Measurements from ENCODE around the gene FOXF1. TPM values are rescaled to one million over a fixed set of nuclear protein-coding genes. Genes with fewer than 3 reads are reported as not detected.
A peak's percentile ranks its signal among the peaks of the same experiment; 100 is the strongest.

Gene FOXF1
- total RNA-seq, 2 donors from 2014 or later, result not detected

- Histone ChIP-seq H3K4me3 (ENCODE audit: low read length) (no peak overlapping the region), H3K27ac (ENCODE audit: low read depth, low read length) (no peak overlapping the region), H3K9ac (ENCODE audit: extremely low read depth, low read length, poor library complexity, severe bottlenecking) (no peak overlapping the region), H3K36me3 (ENCODE audit: control insufficient read depth, insufficient read depth, low read length) (peaks cover 53% of the 10 kb centered on the region), H3K27me3 (ENCODE audit: control insufficient read depth, insufficient read depth, low read length, poor library complexity, severe bottlenecking) (no peaks in the 10 kb centered on the region), H3K9me3 (ENCODE audit: control insufficient read depth, low read length) (no peaks in the 10 kb centered on the region), H3K4me1 (ENCODE audit: control insufficient read depth, insufficient read depth, low read length) (no peaks in the 10 kb centered on the region)
- Mint-ChIP-seq H3K27me3 (ENCODE audit: insufficient read depth) (no peaks in the 10 kb centered on the region), H3K4me1 (no peaks in the 10 kb centered on the region), H3K27ac (no peak overlapping the region), H3K9me3 (no peaks in the 10 kb centered on the region), H3K4me3 (no peak overlapping the region), H3K36me3 (ENCODE audit: low read depth) (peaks cover 4% of the 10 kb centered on the region)
- 92 to 96% methylated on average over 5 of the region's 5 CpGs for WGBS, 2 experiments (ENCODE audit: insufficient coverage in 1 of 2, insufficient read length in 1 of 2)
- no peak for DNase-seq
- no peak for TF ChIP-seq CTCF (conservative IDR thresholded peaks at IDR 0.05)
Observed at GRCh38 chr16:86550281-86550680, 40.0 kb downstream of the FOXF1 start.

GRCh38 chr16:86553356-86553755, 43.0 kb downstream of the FOXF1 start:
- 95 to 96% methylated on average over 14 to 22 of the region's 22 CpGs for WGBS, 2 experiments (ENCODE audit: insufficient coverage in 1 of 2, insufficient read length in 1 of 2)
- H3K27ac ChIP-seq (ENCODE audit: low read depth, low read length), result no peak overlapping the region
- no peaks in the 10 kb centered on the region for H3K9me3 ChIP-seq (ENCODE audit: control insufficient read depth, low read length)
- H3K9ac ChIP-seq (ENCODE audit: extremely low read depth, low read length, poor library complexity, severe bottlenecking), result no peak overlapping the region
- TF ChIP-seq CTCF (conservative IDR thresholded peaks at IDR 0.05), result no peak
- H3K36me3 Mint-ChIP-seq (ENCODE audit: low read depth), result peaks cover 2% of the 10 kb centered on the region
- no peak overlapping the region for H3K4me3 ChIP-seq (ENCODE audit: low read length)
- DNase-seq, result no peak
- H3K4me1 ChIP-seq (ENCODE audit: control insufficient read depth, insufficient read depth, low read length), result no peaks in the 10 kb centered on the region
- H3K27ac Mint-ChIP-seq, result no peak overlapping the region
- H3K36me3 ChIP-seq (ENCODE audit: control insufficient read depth, insufficient read depth, low read length), result peaks cover 28% of the 10 kb centered on the region
- no peaks in the 10 kb centered on the region for H3K4me1 Mint-ChIP-seq
- H3K27me3 Mint-ChIP-seq (ENCODE audit: insufficient read depth), result peaks cover 6% of the 10 kb centered on the region
- H3K27me3 ChIP-seq (ENCODE audit: control insufficient read depth, insufficient read depth, low read length, poor library complexity, severe bottlenecking), result peaks cover 8% of the 10 kb centered on the region
- H3K9me3 Mint-ChIP-seq, result no peaks in the 10 kb centered on the region
- H3K4me3 Mint-ChIP-seq, result peak overlapping the region; percentile 87

DNA sequence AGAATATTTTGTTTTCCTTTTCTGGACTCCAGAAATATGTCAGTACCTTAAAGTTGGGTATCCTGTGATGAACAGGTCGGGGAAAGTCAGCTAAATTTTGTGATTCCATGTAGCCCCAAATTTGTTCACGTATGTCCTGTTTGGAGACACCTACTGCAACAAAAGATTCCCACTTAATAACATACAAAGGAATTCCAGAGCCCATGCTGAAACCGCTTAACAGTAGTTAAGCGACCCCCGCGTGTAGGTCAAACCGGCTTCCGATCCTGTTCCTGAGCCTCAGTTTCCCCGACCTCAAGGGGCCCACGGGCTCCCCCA, 44.2 kb downstream of the FOXF1 start:
- WGBS, 2 experiments (ENCODE audit: insufficient coverage in 1 of 2, insufficient read length in 1 of 2), result 11% methylated on average over 6 to 10 of the region's 10 CpGs
- DNase-seq, result no peak
- H3K4me1 Mint-ChIP-seq, result no peaks in the 10 kb centered on the region

More for the DNA sequence above, 44.2 kb downstream of the FOXF1 start:
- peak overlapping the region; percentile 87 for H3K4me3 Mint-ChIP-seq
- H3K9me3 ChIP-seq (ENCODE audit: control insufficient read depth, low read length), result no peaks in the 10 kb centered on the region
- peak overlapping the region; percentile 89 for H3K4me3 ChIP-seq (ENCODE audit: low read length)
- H3K27ac Mint-ChIP-seq, result peak overlapping the region; percentile 98
- H3K4me1 ChIP-seq (ENCODE audit: control insufficient read depth, insufficient read depth, low read length), result no peaks in the 10 kb centered on the region
- H3K9ac ChIP-seq (ENCODE audit: extremely low read depth, low read length, poor library complexity, severe bottlenecking), result peak overlapping the region; percentile 93
- peaks cover 8% of the 10 kb centered on the region for H3K27me3 ChIP-seq (ENCODE audit: control insufficient read depth, insufficient read depth, low read length, poor library complexity, severe bottlenecking)
- H3K9me3 Mint-ChIP-seq, result no peaks in the 10 kb centered on the region
- H3K27ac ChIP-seq (ENCODE audit: low read depth, low read length), result peak overlapping the region; percentile 89
- TF ChIP-seq CTCF (conservative IDR thresholded peaks at IDR 0.05), result no peak
- H3K27me3 Mint-ChIP-seq (ENCODE audit: insufficient read depth), result peaks cover 6% of the 10 kb centered on the region
- H3K36me3 ChIP-seq (ENCODE audit: control insufficient read depth, insufficient read depth, low read length), result peaks cover 24% of the 10 kb centered on the region
- H3K36me3 Mint-ChIP-seq (ENCODE audit: low read depth), result peaks cover 2% of the 10 kb centered on the region

Measured in endodermal cell (in vitro differentiated cells).